Measurements from ENCODE around the gene IL1RAPL1.

DNA sequence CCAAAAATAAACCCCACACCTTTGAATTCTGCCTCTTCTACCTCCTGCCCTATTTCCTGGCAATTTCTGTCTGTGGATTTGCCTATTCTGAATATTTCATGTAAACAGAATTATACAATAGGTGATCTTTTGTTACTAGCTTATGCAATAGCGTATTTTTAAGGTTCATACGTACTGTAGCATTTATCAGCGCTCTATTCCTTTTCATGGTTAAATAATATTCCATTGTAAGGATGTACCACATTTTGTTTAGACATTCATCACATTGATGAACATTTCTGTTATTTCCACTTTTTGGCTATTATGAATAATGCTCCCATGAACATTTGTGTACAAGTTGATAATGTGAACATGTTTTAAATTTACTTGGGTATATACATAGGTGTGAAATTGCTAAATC, 847.7 kb downstream of the IL1RAPL1 start:
- TF ChIP-seq, protein P1, sequence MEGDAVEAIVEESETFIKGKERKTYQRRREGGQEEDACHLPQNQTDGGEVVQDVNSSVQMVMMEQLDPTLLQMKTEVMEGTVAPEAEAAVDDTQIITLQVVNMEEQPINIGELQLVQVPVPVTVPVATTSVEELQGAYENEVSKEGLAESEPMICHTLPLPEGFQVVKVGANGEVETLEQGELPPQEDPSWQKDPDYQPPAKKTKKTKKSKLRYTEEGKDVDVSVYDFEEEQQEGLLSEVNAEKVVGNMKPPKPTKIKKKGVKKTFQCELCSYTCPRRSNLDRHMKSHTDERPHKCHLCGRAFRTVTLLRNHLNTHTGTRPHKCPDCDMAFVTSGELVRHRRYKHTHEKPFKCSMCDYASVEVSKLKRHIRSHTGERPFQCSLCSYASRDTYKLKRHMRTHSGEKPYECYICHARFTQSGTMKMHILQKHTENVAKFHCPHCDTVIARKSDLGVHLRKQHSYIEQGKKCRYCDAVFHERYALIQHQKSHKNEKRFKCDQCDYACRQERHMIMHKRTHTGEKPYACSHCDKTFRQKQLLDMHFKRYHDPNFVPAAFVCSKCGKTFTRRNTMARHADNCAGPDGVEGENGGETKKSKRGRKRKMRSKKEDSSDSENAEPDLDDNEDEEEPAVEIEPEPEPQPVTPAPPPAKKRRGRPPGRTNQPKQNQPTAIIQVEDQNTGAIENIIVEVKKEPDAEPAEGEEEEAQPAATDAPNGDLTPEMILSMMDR (IDR thresholded peaks at IDR 0.05), result no peak
- TF ChIP-seq POLR2A (IDR thresholded peaks at IDR 0.05; ENCODE audit: low read depth) (no peak), EP300 (IDR thresholded peaks at IDR 0.05) (no peak), POLR2AphosphoS5 (IDR thresholded peaks at IDR 0.05) (no peak)

All from esophagus muscularis mucosa (tissue), 4 donors.